Stimulated activated CD8-positive, alpha-beta memory T cell treated with anti-CD3 and anti-CD28 coated beads, Interleukin-7, amount 100 ng/mL, for 48 hours (primary cell): ENCODE data around the gene SEMA5A.
"Not testable (repeated sequence)": the region's sequence is repeated elsewhere in the genome, so short reads cannot be mapped to it uniquely, and the experiment has no call there.

ENCODE experiments used
- DNase-seq, 2 donors: peaks; one replicate each; pipeline ENCODE4 v3.0.0-alpha.2; 2020; ENCODE audit warnings: low read depth in 1 of 2; ENCODE audit errors: extremely low read depth in 1 of 2

SEMA5A gene

DNA sequence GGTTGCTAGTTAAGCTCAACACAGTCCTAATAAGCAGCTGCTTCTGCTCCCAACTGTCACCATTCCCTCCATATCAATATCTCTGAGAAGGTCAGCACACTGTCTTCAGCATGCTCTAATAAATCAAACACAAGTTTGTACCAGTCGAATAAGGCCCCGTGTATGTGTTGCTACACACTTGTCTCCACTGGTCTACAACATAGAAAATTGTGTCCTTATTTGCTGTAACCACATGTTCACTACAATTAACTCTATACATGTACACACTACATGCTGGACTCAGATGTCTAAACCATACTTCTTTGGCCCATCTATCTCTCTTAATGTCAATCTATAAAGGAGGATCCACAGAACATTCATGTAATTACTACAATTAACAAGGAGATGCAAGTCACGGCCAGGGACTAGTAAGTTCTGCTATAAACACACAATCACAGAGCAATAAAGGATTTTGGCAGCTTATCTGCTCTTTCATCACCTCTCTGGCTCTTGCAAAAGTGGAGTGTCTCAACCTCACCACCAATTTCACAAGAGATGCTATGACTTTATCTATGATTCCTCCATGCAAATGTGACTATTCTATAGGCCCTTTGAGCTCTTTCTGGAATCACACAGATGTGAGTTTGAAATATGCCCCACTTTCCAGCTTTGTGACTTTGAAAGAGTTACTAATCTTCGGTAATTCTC, 143.9 kb downstream of the SEMA5A start:
- no peak for DNase-seq

DNA sequence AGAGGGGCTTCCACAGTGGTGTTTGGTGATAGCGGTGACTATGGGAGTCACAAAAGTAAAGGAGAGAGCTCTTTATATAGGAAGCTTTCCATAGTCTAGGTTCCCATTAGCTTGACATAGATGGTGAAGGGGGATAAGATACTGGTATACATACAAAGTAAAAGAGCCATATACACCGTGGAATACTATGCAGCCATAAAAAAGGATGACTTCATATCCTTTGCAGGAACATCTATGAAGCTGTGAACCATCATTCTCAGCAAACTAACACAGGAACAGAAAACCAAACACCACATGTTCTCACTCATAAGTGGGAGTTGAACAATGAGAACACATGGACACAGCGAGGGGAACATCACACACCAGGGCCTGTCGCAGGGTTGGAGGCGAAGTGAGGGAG, 146.1 kb downstream of the SEMA5A start:
- not testable (repeated sequence) for DNase-seq

DNA sequence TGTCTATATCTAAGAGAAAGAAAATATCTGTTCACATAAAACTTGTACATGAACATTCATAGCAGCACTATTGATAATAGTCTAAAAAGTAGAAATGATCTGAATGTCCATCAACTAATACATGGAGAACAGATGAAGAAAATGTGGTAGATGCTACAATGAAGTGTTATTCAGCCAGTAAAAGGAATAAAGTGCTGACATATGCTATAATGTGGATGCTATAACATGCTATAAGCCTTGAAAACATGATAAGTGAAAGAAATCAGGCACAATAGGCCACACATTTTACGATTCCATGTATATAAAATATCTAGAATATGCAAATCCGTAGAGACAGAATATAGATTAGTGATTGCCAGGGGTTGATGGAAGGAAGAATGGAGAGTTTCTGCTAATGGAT, 146.8 kb downstream of the SEMA5A start:
- DNase-seq, result no peak

DNA sequence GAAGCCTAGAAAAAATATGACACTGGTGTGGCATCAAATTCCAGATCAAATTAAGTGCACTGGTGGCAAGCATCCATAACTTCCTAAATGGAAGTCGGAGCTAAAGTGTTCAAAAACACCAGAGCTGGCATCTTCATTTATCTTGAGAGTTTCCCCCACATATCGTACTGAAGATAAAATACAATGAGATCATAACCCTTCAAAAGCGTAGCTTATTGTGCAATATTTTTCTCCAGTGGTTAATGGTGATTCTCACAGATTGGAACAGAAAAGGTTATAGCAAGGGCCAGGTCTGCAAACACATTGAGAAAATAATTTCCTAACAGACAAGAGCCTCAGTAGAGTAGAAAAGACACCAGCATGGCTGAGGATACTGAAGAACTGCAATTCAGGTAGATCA, 147.6 kb downstream of the SEMA5A start:
- no peak for DNase-seq

GRCh38 chr5:9396285-9396770, 149.5 kb downstream of the SEMA5A start:
- no peak for DNase-seq

DNA sequence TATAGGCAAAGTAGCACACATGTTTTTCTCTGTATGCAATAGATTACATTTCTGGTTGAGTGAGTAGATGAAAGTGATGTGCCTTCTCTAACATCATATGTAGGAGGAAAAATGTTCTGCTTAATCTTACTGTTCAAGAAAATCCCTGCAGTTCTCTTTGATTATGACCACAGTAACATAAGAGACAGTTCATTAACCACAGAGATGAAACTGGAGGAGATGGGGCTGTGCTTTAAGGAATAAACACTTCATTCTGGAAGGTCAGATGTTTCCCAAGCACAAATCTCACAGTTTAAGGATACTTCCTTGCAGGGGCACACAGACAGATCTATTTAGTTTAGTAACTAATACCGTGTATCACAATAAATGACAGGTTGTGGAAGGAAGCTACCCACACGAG, 150.2 kb downstream of the SEMA5A start:
- no peak for DNase-seq

GRCh38 chr5:9394221-9394620, 151.7 kb downstream of the SEMA5A start:
- no peak for DNase-seq

DNA sequence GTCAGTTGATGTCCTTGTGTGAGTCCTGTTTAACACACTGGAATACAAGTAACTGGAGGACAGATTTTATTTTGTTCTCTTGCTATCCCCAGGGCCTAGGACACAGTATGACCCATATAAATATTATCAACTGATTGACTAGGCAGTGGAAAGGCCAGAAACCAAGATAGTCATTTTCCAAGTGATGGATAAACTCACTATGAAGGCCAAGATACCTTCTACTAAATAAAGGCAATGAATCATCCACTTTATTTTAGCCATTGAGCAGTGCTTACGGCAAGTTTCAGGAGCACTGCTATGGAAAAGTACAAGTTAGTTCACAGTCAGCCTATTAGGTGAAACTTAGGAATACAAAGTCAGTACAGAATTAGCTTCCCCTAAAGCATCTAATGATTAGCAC, 153.2 kb downstream of the SEMA5A start:
- DNase-seq, result no peak

GRCh38 chr5:9391080-9391479, 154.8 kb downstream of the SEMA5A start:
- no peak for DNase-seq

GRCh38 chr5:9390113-9390512, 155.8 kb downstream of the SEMA5A start:
- no peak for DNase-seq

DNA sequence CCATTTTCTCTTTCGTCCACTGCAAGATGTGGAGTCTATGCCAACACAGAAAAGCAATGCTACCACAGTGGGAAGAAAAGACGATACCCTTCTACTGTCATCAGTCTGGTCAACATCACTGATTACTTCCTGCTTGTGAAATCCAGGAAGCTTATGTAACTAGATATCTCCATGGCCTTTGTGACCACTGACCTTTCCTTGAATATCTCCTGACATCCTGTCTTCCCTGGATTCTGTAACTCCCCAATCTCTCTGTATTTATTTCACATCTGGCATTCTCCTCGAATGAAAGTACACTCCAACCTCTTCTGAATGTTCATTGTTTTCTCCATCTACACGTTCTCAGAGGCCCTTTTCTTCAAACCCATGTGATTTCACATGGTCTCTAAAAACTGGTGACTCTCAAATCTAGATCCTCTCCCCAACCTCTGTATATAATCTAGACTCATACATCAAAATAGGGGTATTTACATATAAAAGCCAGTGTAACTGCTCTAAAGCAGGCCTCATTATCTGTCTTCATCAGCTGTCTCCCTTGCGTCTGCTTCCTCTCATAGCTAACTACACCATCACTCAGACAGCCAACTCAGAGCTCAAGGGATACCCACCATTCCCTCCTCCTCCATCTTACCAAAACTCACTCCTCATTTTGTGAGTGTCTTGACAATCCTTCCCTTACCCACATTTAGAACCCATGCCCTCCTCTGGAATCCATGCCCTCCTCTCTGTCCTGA, 156.8 kb downstream of the SEMA5A start:
- no peak for DNase-seq

DNA sequence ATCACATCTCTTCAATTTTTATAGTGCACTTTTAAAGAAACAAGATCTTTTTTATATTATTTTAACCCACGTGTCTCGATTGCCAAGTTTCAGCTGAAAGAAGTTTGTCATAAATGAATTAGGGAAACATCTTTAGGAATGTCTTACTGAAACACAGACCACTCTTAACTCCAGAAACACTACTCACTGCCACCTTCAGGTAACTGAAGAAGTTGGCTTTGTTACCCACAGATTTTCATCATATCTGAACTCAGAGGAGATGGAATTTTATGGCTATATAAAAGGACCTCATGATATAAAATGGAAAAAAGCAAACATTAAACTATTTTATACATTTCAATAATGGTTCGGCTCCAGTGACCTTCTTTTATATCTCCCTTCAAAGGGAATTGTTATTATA, 158.0 kb downstream of the SEMA5A start:
- no peak for DNase-seq

DNA sequence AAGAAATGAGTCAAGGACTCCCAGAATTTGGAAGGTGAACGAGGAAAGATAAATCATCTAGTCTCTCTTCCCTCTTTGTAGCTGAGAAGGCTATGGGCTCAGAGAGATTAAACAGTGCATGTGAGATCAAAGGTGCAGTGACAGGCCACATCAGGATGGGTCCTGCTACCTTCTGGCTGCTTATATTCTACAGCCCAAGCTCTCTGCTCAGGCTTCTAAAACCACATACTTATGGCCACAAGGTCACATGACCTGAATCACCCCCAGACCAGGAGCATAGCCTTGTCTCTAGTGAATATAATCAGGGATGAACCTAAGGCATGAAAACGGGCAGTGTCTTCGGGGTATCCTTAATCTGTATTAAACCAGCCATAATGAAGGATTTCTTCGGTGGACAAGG, 158.9 kb downstream of the SEMA5A start:
- no peak for DNase-seq

GRCh38 chr5:9382522-9382921, 163.4 kb downstream of the SEMA5A start:
- no peak for DNase-seq

GRCh38 chr5:9381464-9381863, 164.4 kb downstream of the SEMA5A start:
- no peak for DNase-seq

- DNase-seq, result no peak
Observed at GRCh38 chr5:9380109-9380508, 165.8 kb downstream of the SEMA5A start.

- DNase-seq, result no peak
Observed at GRCh38 chr5:9376363-9377117, 169.3 kb downstream of the SEMA5A start.

DNA sequence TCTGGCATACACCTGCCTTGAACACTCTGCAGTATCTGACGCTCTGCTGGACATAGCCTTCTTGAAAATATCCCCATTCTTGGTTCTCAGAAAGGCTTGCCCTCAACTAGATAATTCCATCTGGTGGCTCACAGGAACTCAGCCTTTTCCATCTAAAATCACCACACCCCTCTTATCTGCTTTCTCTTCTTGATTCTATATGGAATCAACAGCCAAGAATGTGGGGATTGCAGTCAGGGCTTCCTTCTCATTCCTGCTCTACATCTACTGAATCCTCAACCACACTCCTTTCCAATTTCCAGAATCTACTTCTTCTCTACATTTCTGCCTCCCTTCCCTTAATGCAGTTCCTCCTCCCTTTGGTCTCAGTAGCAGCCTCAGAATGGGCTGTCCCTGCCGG, 170.1 kb downstream of the SEMA5A start:
- DNase-seq, result no peak

- no peak for DNase-seq
Observed at GRCh38 chr5:9374025-9374424, 171.8 kb downstream of the SEMA5A start.

DNA sequence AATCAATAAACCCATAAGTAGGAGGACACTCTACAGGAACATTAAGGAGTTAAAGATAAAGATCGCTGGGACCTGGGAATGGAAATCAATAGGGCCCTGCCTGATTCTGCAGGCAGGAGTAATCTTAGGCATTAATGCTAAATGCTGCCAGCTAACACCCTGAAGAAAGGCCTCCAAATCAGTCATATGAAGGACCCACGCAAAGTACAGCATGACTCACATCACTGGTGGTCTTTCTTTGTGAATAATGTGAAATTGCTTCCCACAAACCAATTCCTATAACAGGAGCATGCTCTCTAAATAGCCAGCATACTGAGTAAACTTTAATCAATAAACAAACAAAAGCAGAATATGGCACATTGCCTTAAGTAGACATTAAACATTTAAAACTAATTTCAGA, 172.3 kb downstream of the SEMA5A start:
- DNase-seq, result no peak

DNA sequence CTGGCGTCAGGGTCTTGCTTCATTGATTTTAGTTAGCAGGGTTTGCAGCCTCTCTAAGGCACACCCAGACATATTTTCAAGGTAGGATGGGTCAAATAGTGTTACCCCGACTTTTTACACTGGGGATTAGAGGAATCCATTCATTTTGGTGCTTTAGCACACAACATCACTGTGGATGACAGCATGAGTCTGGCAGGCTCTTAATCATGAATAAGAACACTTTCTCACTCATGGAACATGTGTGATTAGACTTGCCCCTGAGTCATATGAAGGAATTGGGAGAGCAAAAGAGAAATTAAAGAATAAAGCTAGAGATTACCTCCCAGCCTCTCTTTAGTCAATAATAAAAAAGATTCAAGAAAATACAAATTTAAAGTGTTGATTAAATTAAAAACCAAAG, 175.6 kb downstream of the SEMA5A start:
- no peak for DNase-seq

- DNase-seq, result no peak
Observed at GRCh38 chr5:9365512-9365911, 180.4 kb downstream of the SEMA5A start.
